ENCODE data around the gene MAP4K3.

DNA sequence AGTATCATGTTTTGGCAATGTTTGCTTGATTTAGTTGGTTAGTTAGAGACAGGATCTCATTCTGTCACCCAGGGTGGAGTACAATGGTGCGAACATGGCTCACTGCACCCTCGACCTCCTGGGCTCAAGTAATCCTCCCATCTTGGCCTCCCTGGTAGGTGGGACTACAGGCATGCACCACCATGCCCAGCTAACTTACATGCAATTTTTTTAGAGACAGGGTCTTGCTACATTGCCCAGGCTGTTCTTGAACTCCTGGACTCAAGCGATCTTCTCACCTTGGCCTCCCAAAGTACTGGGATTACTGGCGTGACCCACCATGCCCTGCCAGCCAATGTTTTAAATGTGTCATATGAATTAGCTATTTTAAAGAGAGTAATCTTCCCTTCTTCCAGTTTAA, 177.0 kb downstream of the MAP4K3 start:
- TF ChIP-seq POLR2AphosphoS5 (IDR thresholded peaks at IDR 0.05; ENCODE audit: low read depth, low read length) (no peak), EP300 (IDR thresholded peaks at IDR 0.05; ENCODE audit: borderline replicate concordance in 1 of 2, low read depth in 2 of 2, low read length in 2 of 2) (no peak), EZH2 (IDR thresholded peaks at IDR 0.05; ENCODE audit: low read depth, low read length, severe bottlenecking) (no peak), TAF1 (IDR thresholded peaks at IDR 0.05; ENCODE audit: low read depth, low read length) (no peak), ZNF274 (IDR thresholded peaks at IDR 0.05; ENCODE audit: borderline replicate concordance, extremely low read depth, low read length) (no peak), SIN3A (conservative IDR thresholded peaks at IDR 0.05 in 1 of 2, IDR thresholded peaks at IDR 0.05 in 1 of 2; ENCODE audit: low read depth in 1 of 2, low read length in 2 of 2) (no peak), MAX (IDR thresholded peaks at IDR 0.05) (no peak), SIRT6 (IDR thresholded peaks at IDR 0.05; ENCODE audit: low read length) (no peak), POLR2A (IDR thresholded peaks at IDR 0.05; ENCODE audit: control extremely low read depth in 1 of 2, low read depth in 2 of 2, low read length in 2 of 2) (no peak)
- TF ChIP-seq, protein P1, sequence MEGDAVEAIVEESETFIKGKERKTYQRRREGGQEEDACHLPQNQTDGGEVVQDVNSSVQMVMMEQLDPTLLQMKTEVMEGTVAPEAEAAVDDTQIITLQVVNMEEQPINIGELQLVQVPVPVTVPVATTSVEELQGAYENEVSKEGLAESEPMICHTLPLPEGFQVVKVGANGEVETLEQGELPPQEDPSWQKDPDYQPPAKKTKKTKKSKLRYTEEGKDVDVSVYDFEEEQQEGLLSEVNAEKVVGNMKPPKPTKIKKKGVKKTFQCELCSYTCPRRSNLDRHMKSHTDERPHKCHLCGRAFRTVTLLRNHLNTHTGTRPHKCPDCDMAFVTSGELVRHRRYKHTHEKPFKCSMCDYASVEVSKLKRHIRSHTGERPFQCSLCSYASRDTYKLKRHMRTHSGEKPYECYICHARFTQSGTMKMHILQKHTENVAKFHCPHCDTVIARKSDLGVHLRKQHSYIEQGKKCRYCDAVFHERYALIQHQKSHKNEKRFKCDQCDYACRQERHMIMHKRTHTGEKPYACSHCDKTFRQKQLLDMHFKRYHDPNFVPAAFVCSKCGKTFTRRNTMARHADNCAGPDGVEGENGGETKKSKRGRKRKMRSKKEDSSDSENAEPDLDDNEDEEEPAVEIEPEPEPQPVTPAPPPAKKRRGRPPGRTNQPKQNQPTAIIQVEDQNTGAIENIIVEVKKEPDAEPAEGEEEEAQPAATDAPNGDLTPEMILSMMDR (IDR thresholded peaks at IDR 0.05; ENCODE audit: control extremely low read depth in 1 of 3, insufficient read depth in 1 of 3, low read depth in 1 of 3, low read length in 3 of 3): no peak
